SK-N-SH treated with all-trans-retinoic acid at 6 μM for 48 hours (cell line): ENCODE data around the gene GPATCH3.

ENCODE experiments used
- ATAC-seq: fragments of 200-7000 bp; cut with Tn5 transposase; 3 replicates; pipeline ENCODE4 v1.9.1; 2020; ENCODE audit warnings: mild to moderate bottlenecking, moderate library complexity
- ARNTL ChIP-seq: fragments of 450-650 bp; formaldehyde crosslinking; IDR thresholded peaks from 2 replicates; pipeline ENCODE4 v1.5.0; 2020; ENCODE audit warnings: low read depth, mild to moderate bottlenecking, moderate library complexity, borderline replicate concordance
- CSRNP3 ChIP-seq: fragments of 250-450 bp; sonication (Bioruptor Pico); IDR thresholded peaks from 2 replicates; pipeline ENCODE4 v1.5.1; 2021; ENCODE audit warnings: mild to moderate bottlenecking, moderate library complexity
- PATZ1 ChIP-seq: fragments of 250-450 bp; sonication (Bioruptor Pico); IDR thresholded peaks from 2 replicates; pipeline ENCODE4 v1.8.0; 2020; ENCODE audit warnings: mild to moderate bottlenecking, moderate library complexity, borderline replicate concordance
- POU6F1 ChIP-seq: fragments of 250-450 bp; sonication (Bioruptor Pico); IDR thresholded peaks from 2 replicates; pipeline ENCODE4 v1.8.0; 2021; ENCODE audit warnings: low read depth, mild to moderate bottlenecking, moderate library complexity, borderline replicate concordance
- PPARA ChIP-seq: fragments of 250-450 bp; sonication (Bioruptor Pico); IDR thresholded peaks from 2 replicates; pipeline ENCODE4 v1.5.0; 2020; ENCODE audit warnings: mild to moderate bottlenecking, borderline replicate concordance
- RARB ChIP-seq: fragments of 250-450 bp; sonication (Bioruptor Pico); IDR thresholded peaks from 2 replicates; pipeline ENCODE4 v1.8.0; 2021; ENCODE audit warnings: mild to moderate bottlenecking, moderate library complexity
- SNAI2 ChIP-seq: fragments of 250-450 bp; sonication (Bioruptor Pico); IDR thresholded peaks from 2 replicates; pipeline ENCODE4 v1.5.0; 2020; ENCODE audit warnings: mild to moderate bottlenecking, moderate library complexity
- TOX ChIP-seq: fragments of 250-450 bp; sonication (Bioruptor Pico); IDR thresholded peaks from 2 replicates; pipeline ENCODE4 v1.8.0; 2021; ENCODE audit warnings: mild to moderate bottlenecking, moderate library complexity, borderline replicate concordance
- TSHZ2 ChIP-seq: fragments of 250-450 bp; sonication (Bioruptor Pico); IDR thresholded peaks from 2 replicates; pipeline ENCODE4 v1.5.0; 2020; ENCODE audit warnings: mild to moderate bottlenecking, moderate library complexity
- ZFP3 ChIP-seq: fragments of 250-450 bp; sonication (Bioruptor Pico); IDR thresholded peaks from 2 replicates; pipeline ENCODE4 v1.5.0; 2020; ENCODE audit warnings: mild to moderate bottlenecking, moderate library complexity
- ZFP30 ChIP-seq: fragments of 450-650 bp; formaldehyde crosslinking; IDR thresholded peaks from 2 replicates; pipeline ENCODE4 v1.5.0; 2022; ENCODE audit warnings: mild to moderate bottlenecking, moderate library complexity
- ZNF70 ChIP-seq: fragments of 450-650 bp; formaldehyde crosslinking; IDR thresholded peaks from 2 replicates; pipeline ENCODE4 v1.5.0; 2020; ENCODE audit warnings: mild to moderate bottlenecking, moderate library complexity
- ZNF8 ChIP-seq: fragments of 450-650 bp; formaldehyde crosslinking; IDR thresholded peaks from 2 replicates; pipeline ENCODE4 v1.5.0; 2020; ENCODE audit warnings: mild to moderate bottlenecking, moderate library complexity

Gene GPATCH3

GRCh38 chr1:26856181-26856580 is 44.1 kb downstream of the GPATCH3 start (continued):
- TF ChIP-seq CSRNP3 (CRISPR knock-in tag) = no peak
- TF ChIP-seq POU6F1 = no peak
- TF ChIP-seq ZNF8 (CRISPR knock-in tag) = no peak
- TF ChIP-seq, all 23 proteins: peak for 0

GRCh38 chr1:26855636-26856035 is 44.6 kb downstream of the GPATCH3 start:
- no peak for ATAC-seq

GRCh38 chr1:26854906-26855305 is 45.4 kb downstream of the GPATCH3 start:
- ATAC-seq = no peak
- TF ChIP-seq ZFP30 (CRISPR knock-in tag) (no peak), CSRNP3 (CRISPR knock-in tag) (no peak)

More at GRCh38 chr1:26855636-26856035, 44.6 kb downstream of the GPATCH3 start:
- TF ChIP-seq ZNF70 (CRISPR knock-in tag) (no peak), TSHZ2 (CRISPR knock-in tag) (no peak), RARB (no peak), TOX (CRISPR knock-in tag) (no peak), ZNF8 (CRISPR knock-in tag) (no peak), ZFP3 (CRISPR knock-in tag) (no peak), SNAI2 (no peak), ARNTL (CRISPR knock-in tag) (no peak), PPARA (no peak), PATZ1 (CRISPR knock-in tag) (no peak)

- TF ChIP-seq TSHZ2 (CRISPR knock-in tag) = no peak
- ATAC-seq = no peak
These were observed 46.7 kb downstream of the GPATCH3 start for GRCh38 chr1:26853600-26853999.

GRCh38 chr1:26853156-26853555 is 47.1 kb downstream of the GPATCH3 start:
- peak; percentile 94 for ATAC-seq
- TF ChIP-seq TOX (CRISPR knock-in tag) = no peak
- TF ChIP-seq ZNF8 (CRISPR knock-in tag) = no peak
- TF ChIP-seq ZFP3 (CRISPR knock-in tag) = no peak
- no peak for TF ChIP-seq ZFP30 (CRISPR knock-in tag)
